AG09309 (cell line): ENCODE data around the gene TRABD.

ENCODE experiments used
- DNase-seq: peaks from one replicate; pipeline ENCODE4 v3.0.0-alpha.2; 2010; ENCODE audit warnings: low read depth
- H3K4me3 ChIP-seq: 2 replicates; pipeline ENCODE4 v1.5.1; 2011; ENCODE audit warnings: mild to moderate bottlenecking, low read depth, low read length, moderate library complexity; ENCODE audit not compliant: control insufficient read depth
- CTCF ChIP-seq: IDR thresholded peaks from 2 replicates; pipeline ENCODE4 v1.5.1; 2011; ENCODE audit warnings: mild to moderate bottlenecking, low read depth, low read length, inconsistent platforms; ENCODE audit not compliant: insufficient read depth, control insufficient read depth; ENCODE audit errors: missing control alignments

The TRABD gene

DNA sequence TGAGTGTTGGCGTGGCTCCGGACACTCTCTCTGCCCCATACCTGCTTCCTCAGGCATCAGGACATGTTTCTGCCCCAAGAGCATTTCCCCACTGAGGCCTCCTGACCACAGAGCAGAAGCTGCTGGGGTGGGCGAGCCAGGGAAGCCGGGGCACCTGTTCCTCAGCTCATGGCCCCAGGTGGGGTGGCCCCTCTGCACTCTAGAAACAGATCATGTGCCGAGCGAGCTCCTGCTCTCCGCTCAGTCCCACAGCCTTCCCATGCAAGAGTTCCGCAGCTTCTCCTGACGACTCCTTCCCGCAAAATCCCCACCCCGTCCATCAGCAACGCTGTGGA is 37.6 kb upstream of the TRABD start:
- TF ChIP-seq CTCF = no peak
- no peak for DNase-seq

GRCh38 chr22:50148991-50149721 is 36.6 kb upstream of the TRABD start:
- no peak for DNase-seq
- H3K4me3 ChIP-seq = no peak overlapping the region
- peak; percentile 49 for TF ChIP-seq CTCF

More for the DNA sequence above, 37.6 kb upstream of the TRABD start:
- H3K4me3 ChIP-seq = no peak overlapping the region

GRCh38 chr22:50150161-50151129 is 35.3 kb upstream of the TRABD start:
- no peak overlapping the region for H3K4me3 ChIP-seq
- no peak for DNase-seq
- no peak for TF ChIP-seq CTCF

DNA sequence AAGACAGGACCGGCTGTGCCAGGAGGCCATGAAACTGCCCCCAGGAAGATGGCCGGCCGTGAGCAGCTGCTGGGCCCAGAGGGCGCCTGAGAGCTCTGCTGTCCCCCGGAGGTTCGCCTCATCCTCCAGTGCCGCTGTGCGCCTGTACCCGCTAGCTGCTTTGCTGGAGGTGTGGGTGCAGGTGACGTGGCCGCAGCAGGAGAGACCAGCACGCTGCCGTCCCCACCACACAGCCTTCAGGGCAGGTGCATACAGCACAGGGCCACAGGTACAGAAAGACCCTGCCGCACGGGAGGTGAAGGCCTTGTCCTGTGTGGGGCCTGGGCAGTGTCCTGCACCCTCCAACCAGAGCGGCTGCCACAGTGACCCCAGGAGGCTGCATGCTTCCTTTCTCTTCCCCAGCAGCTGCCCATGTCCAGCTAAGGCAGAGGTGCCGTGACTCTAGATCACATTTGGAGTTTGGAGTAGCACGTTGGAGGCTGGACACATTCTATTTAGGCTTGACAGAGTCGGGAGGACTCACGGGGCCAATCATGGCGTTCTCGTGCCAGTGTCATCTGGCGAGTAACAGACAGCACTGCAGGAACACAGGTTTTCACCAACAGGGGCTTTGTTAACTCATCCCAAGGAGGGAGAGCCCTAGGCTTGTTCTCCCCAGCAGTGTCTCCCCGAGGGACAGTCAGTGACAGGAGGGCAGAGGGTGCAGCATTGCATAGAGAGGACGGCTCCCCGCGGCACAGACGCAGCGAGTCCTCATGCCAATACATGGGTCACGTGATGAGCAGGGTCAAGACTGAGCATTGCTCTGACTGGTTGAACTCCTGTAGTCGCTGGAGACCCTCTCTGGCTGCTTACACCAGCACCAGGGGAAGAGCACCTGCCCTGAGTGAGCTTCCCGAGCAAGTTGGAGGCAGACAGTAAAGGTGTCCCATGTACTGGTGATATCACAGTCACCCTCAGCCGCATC is 33.9 kb upstream of the TRABD start:
- DNase-seq = no peak

DNA sequence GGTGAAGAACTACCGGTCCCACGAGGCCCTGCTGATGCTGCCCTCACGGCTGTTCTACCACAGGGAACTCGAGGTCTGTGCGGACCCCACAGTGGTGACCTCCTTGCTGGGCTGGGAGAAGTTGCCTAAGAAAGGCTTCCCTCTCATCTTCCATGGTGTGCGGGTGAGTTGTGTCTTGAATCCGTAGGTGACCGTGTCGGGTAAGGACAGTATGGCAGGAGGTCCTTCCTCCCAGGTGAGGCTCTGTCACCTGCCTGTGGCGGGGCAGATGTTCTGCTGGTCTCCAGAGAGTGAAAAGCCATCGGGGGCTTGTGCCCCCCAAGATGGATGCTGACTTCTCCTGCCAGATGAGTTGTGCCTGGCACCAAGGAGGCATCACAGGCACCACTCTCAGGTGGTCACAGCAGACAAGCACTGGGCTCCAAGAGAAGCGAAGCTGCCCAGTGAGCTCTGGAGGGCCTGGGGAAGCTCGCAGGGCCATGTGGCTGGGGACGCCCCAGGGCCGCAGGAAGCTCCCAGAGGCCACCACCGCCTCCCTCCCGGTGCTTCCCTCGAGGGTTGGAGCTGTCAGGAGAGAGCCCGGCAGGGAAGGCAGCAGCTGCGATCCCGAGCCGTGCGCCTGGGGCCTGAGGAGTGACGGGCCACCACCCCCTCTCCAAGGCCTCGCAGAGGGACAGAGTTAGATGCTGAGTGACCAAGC is 32.5 kb upstream of the TRABD start:
- H3K4me3 ChIP-seq = no peak overlapping the region
- no peak for DNase-seq
- TF ChIP-seq CTCF = no peak

More for the DNA sequence above, 33.9 kb upstream of the TRABD start:
- TF ChIP-seq CTCF = no peak
- no peak overlapping the region for H3K4me3 ChIP-seq
